Stimulated activated CD8-positive, alpha-beta memory T cell treated with anti-CD3 and anti-CD28 coated beads, Interleukin-15, amount 100 ng/mL, for 4 hours (primary cell): ENCODE results near the gene FBXO36.
"Not testable (repeated sequence)": the region's sequence is repeated elsewhere in the genome, so short reads cannot be mapped to it uniquely, and the experiment has no call there.

Source experiments
- DNase-seq, 2 donors: peaks; one replicate each; pipeline ENCODE4 v3.0.0-alpha.2; 2020; ENCODE audit warnings: low read depth in 2 of 2

Gene FBXO36

GRCh38 chr2:229922449-229923386, at the start of gene FBXO36:
Gene FBXO36 (plus strand): TSS chr2:229922503. CDS start chr2:229922514, 11 bp downstream.
- DNase-seq = peak; percentile 79

GRCh38 chr2:229873123-229873581, 49.2 kb upstream of the FBXO36 start:
- no peak for DNase-seq

GRCh38 chr2:229874647-229875046, 47.7 kb upstream of the FBXO36 start:
- DNase-seq = no peak

GRCh38 chr2:229875549-229875948, 46.8 kb upstream of the FBXO36 start:
- DNase-seq = no peak

- no peak for DNase-seq
Measured at GRCh38 chr2:229879191-229879950, 42.9 kb upstream of the FBXO36 start.

GRCh38 chr2:229880892-229881586, 41.3 kb upstream of the FBXO36 start:
- DNase-seq = no peak

- no peak for DNase-seq
Measured at GRCh38 chr2:229882583-229882982, 39.7 kb upstream of the FBXO36 start.

GRCh38 chr2:229884775-229885699, 37.3 kb upstream of the FBXO36 start:
- no peak for DNase-seq

- DNase-seq = no peak
Measured at GRCh38 chr2:229887441-229887840, 34.9 kb upstream of the FBXO36 start.

- no peak for DNase-seq
Measured at GRCh38 chr2:229888031-229888430, 34.3 kb upstream of the FBXO36 start.

GRCh38 chr2:229889023-229889422, 33.3 kb upstream of the FBXO36 start:
- no peak for DNase-seq

- DNase-seq = no peak
Measured at GRCh38 chr2:229896857-229897256, 25.4 kb upstream of the FBXO36 start.

- DNase-seq = no peak
Measured at GRCh38 chr2:229899604-229900003, 22.7 kb upstream of the FBXO36 start.

- no peak for DNase-seq
Measured at GRCh38 chr2:229900012-229900411, 22.3 kb upstream of the FBXO36 start.

GRCh38 chr2:229900514-229900913, 21.8 kb upstream of the FBXO36 start:
- DNase-seq = not testable (repeated sequence)

GRCh38 chr2:229901819-229902218, 20.5 kb upstream of the FBXO36 start:
- no peak for DNase-seq

GRCh38 chr2:229903037-229903436, 19.3 kb upstream of the FBXO36 start:
- DNase-seq = no peak

GRCh38 chr2:229905601-229906000, 16.7 kb upstream of the FBXO36 start:
- no peak for DNase-seq

GRCh38 chr2:229909090-229909489, 13.2 kb upstream of the FBXO36 start:
- no peak for DNase-seq

- no peak for DNase-seq
Measured at GRCh38 chr2:229910147-229910831, 12.0 kb upstream of the FBXO36 start.
